Measurements from ENCODE around the gene RPS18. TPM values are rescaled to one million over a fixed set of nuclear protein-coding genes. Genes with fewer than 3 reads are reported as not detected.

Gene RPS18
- total and polyA plus RNA-seq, 2 of the 13 experiments (the other 11 are each of a cell fraction or from before 2014, with no cell fraction given), result 3,896 to 5,806 TPM

DNA sequence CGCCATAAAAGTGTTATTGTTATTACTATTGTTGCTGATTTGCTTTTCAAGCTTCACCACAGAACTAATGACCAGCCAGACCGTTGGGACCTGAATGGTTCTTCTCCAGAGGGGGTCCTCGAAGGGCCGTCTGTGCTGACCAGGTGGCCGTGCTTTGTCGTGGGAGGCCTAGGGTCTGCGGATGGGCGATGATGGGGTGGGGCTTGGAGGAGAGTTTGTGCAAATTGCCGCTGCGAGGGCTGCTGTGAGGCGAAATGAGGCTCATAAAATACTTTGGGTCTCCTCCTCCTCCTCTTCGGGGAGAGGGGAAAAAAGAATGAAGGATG lies 51.7 kb downstream of the RPS18 start (continued):
- TF ChIP-seq CBX1 (IDR thresholded peaks at IDR 0.05; ENCODE audit: low read depth), result peak; percentile 1
- TF ChIP-seq TAF15 (IDR thresholded peaks at IDR 0.05; ENCODE audit: low read depth, low read length, poor library complexity, severe bottlenecking), result no peak
- no peak for TF ChIP-seq ZSCAN31 (CRISPR knock-in tag; IDR thresholded peaks at IDR 0.05; ENCODE audit: low read depth)
- TF ChIP-seq SNAI1 (CRISPR knock-in tag; IDR thresholded peaks at IDR 0.05; ENCODE audit: borderline replicate concordance), result peak; percentile 30; the same call in 1 of the 2 replicates
- no peak for TF ChIP-seq ZNF232 (CRISPR knock-in tag; IDR thresholded peaks at IDR 0.05; ENCODE audit: borderline replicate concordance)
- no peak for TF ChIP-seq SP5 (CRISPR knock-in tag; IDR thresholded peaks at IDR 0.05; ENCODE audit: borderline replicate concordance, low read depth)
- 0 out of 2 replicates have a peak, but pooled peaks have one; percentile 10 for TF ChIP-seq EED (CRISPR knock-in tag; IDR thresholded peaks at IDR 0.05)
- TF ChIP-seq ZNF263 (CRISPR knock-in tag; IDR thresholded peaks at IDR 0.05), result no peak
- TF ChIP-seq HIVEP1 (CRISPR knock-in tag; IDR thresholded peaks at IDR 0.05), result peak; percentile 9; the same call in 1 of the 2 replicates
- TF ChIP-seq AGO1 (IDR thresholded peaks at IDR 0.05; ENCODE audit: low read depth, low read length, poor library complexity, severe bottlenecking), result no peak
- TF ChIP-seq HDAC1 (CRISPR knock-in tag; IDR thresholded peaks at IDR 0.05), result 0 out of 2 replicates have a peak, but pooled peaks have one; percentile 7
- TF ChIP-seq SSRP1 (CRISPR knock-in tag; IDR thresholded peaks at IDR 0.05), result no peak
- no peak for TF ChIP-seq HOXA5 (CRISPR knock-in tag; IDR thresholded peaks at IDR 0.05)
- peak; percentile 10 for TF ChIP-seq MED8 (CRISPR knock-in tag; IDR thresholded peaks at IDR 0.05; ENCODE audit: insufficient replicate concordance)
- no peak for TF ChIP-seq SRSF1 (optimal IDR thresholded peaks at IDR 0.05; ENCODE audit: low read depth, low read length)
- TF ChIP-seq, protein P1, sequence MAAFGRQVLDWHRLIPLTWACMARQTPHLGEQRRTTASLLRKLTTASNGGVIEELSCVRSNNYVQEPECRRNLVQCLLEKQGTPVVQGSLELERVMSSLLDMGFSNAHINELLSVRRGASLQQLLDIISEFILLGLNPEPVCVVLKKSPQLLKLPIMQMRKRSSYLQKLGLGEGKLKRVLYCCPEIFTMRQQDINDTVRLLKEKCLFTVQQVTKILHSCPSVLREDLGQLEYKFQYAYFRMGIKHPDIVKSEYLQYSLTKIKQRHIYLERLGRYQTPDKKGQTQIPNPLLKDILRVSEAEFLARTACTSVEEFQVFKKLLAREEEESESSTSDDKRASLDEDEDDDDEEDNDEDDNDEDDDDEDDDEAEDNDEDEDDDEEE (CRISPR knock-in tag; IDR thresholded peaks at IDR 0.05), result 0 out of 2 replicates have a peak, but pooled peaks have one; percentile 3
- TF ChIP-seq, protein P2, sequence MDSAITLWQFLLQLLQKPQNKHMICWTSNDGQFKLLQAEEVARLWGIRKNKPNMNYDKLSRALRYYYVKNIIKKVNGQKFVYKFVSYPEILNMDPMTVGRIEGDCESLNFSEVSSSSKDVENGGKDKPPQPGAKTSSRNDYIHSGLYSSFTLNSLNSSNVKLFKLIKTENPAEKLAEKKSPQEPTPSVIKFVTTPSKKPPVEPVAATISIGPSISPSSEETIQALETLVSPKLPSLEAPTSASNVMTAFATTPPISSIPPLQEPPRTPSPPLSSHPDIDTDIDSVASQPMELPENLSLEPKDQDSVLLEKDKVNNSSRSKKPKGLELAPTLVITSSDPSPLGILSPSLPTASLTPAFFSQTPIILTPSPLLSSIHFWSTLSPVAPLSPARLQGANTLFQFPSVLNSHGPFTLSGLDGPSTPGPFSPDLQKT (CRISPR knock-in tag; IDR thresholded peaks at IDR 0.05; ENCODE audit: borderline replicate concordance), result no peak

All from HepG2 (cell line).